ENCODE measurements around the gene STX19. TPM values are rescaled to one million over a fixed set of nuclear protein-coding genes. Genes with fewer than 3 reads are reported as not detected.

Gene STX19
- total and polyA plus RNA-seq, 10 donors: 0.32 to 1.6 (median 0.80) TPM; not detected in 2

- Histone ChIP-seq H3K4me1 (no peaks in the 10 kb centered on the region), H3K27me3 (replicated peaks in 1 of 7) (no peaks in the 10 kb centered on the region), H3K4me3 (no peak overlapping the region), H3K36me3 (no peaks in the 10 kb centered on the region), H3K9me3 (no peaks in the 10 kb centered on the region), H3K27ac (no peak overlapping the region)
- DNase-seq: no peak
- intact Hi-C loops (cut with DNase I; ENCODE audit: low total_unique reads): no loop called here
- 82 to 93% (median 89%) methylated on average over 9 of the region's 9 CpGs for whole genome bisulfite sequencing, 5 donors
- TF ChIP-seq CTCF (IDR thresholded peaks at IDR 0.05 in 8 of 11, conservative IDR thresholded peaks at IDR 0.05 in 3 of 11) (no peak), POLR2AphosphoS5 (IDR thresholded peaks at IDR 0.05) (no peak), POLR2A (IDR thresholded peaks at IDR 0.05) (no peak)
Measured at GRCh38 chr3:93988764-93989163, 39.6 kb downstream of the STX19 start.

GRCh38 chr3:93988283-93988682, 40.1 kb downstream of the STX19 start:
- Histone ChIP-seq H3K27me3 (replicated peaks in 1 of 7) (no peaks in the 10 kb centered on the region), H3K36me3 (no peaks in the 10 kb centered on the region), H3K4me1 (no peaks in the 10 kb centered on the region), H3K4me3 (no peak overlapping the region), H3K27ac (no peak overlapping the region), H3K9me3 (no peaks in the 10 kb centered on the region)
- no peak for DNase-seq
- intact Hi-C loops (cut with DNase I; ENCODE audit: low total_unique reads): no loop called here
- TF ChIP-seq CTCF (IDR thresholded peaks at IDR 0.05 in 8 of 11, conservative IDR thresholded peaks at IDR 0.05 in 3 of 11): no peak
- TF ChIP-seq POLR2AphosphoS5 (IDR thresholded peaks at IDR 0.05): no peak
- no peak for TF ChIP-seq POLR2A (IDR thresholded peaks at IDR 0.05)

- H3K4me1 ChIP-seq: peaks cover under 1 to 25% (median 14%) of the 10 kb centered on the region in 6 donors
- intact Hi-C loops (cut with DNase I; ENCODE audit: low total_unique reads): no loop called here
- WGBS, 5 donors: 89 to 95% (median 92%) methylated on average over 5 of the region's 5 CpGs
- DNase-seq: no peak
- no peaks in the 10 kb centered on the region for H3K27me3 ChIP-seq (replicated peaks in 1 of 7)
- H3K27ac ChIP-seq: no peak overlapping the region
- H3K36me3 ChIP-seq: no peaks in the 10 kb centered on the region
- no peak for TF ChIP-seq POLR2AphosphoS5 (IDR thresholded peaks at IDR 0.05)
- TF ChIP-seq POLR2A (IDR thresholded peaks at IDR 0.05): no peak
- no peak for TF ChIP-seq CTCF (IDR thresholded peaks at IDR 0.05 in 8 of 11, conservative IDR thresholded peaks at IDR 0.05 in 3 of 11)
- H3K4me3 ChIP-seq: no peak overlapping the region
- no peaks in the 10 kb centered on the region for H3K9me3 ChIP-seq
Measured at GRCh38 chr3:93984618-93985017, 43.8 kb downstream of the STX19 start.

GRCh38 chr3:93983408-93983807, 45.0 kb downstream of the STX19 start:
- no peaks in the 10 kb centered on the region for H3K9me3 ChIP-seq
- peaks cover 4 to 30% (median 19%) of the 10 kb centered on the region in 6 donors for H3K4me1 ChIP-seq
- no peak overlapping the region for H3K4me3 ChIP-seq
- H3K27ac ChIP-seq: no peak overlapping the region
- WGBS, 5 donors: 91 to 95% (median 94%) methylated on average over 3 of the region's 3 CpGs
- DNase-seq: no peak
- H3K36me3 ChIP-seq: no peaks in the 10 kb centered on the region
- intact Hi-C loops (cut with DNase I; ENCODE audit: low total_unique reads): no loop called here
- TF ChIP-seq CTCF (IDR thresholded peaks at IDR 0.05 in 8 of 11, conservative IDR thresholded peaks at IDR 0.05 in 3 of 11) (no peak), POLR2A (IDR thresholded peaks at IDR 0.05) (no peak), POLR2AphosphoS5 (IDR thresholded peaks at IDR 0.05) (no peak)
- no peaks in the 10 kb centered on the region for H3K27me3 ChIP-seq (replicated peaks in 1 of 7)

Data from spleen (tissue), 11 donors.